GM19023 (cell line): ENCODE measurements around the gene SLC24A3.

Source experiments
- ATAC-seq: cut with Tn5 transposase; IDR thresholded peaks from one replicate; pipeline ENCODE4 v1.9.1; 2021; ENCODE audit warnings: mild to moderate bottlenecking, moderate library complexity; ENCODE audit not compliant: unreplicated experiment

SLC24A3 gene

GRCh38 chr20:19725814-19726525 lies 513.5 kb downstream of the SLC24A3 start:
- no peak for ATAC-seq

- no peak for ATAC-seq
Measured at GRCh38 chr20:19727251-19727847, 514.9 kb downstream of the SLC24A3 start.

GRCh38 chr20:19729672-19730071 lies 517.2 kb downstream of the SLC24A3 start:
- ATAC-seq: no peak

- ATAC-seq: no peak
Measured at GRCh38 chr20:19730706-19731105, 518.3 kb downstream of the SLC24A3 start.

GRCh38 chr20:19734811-19735210 lies 522.4 kb downstream of the SLC24A3 start:
- no peak for ATAC-seq

- ATAC-seq: no peak
Measured at GRCh38 chr20:19735446-19735845, 523.0 kb downstream of the SLC24A3 start.

- no peak for ATAC-seq
Measured at GRCh38 chr20:19737025-19737424, 524.6 kb downstream of the SLC24A3 start.

- ATAC-seq: no peak
Measured at GRCh38 chr20:19738951-19739350, 526.5 kb downstream of the SLC24A3 start.

- ATAC-seq: no peak
Measured at GRCh38 chr20:19739351-19739750, 526.9 kb downstream of the SLC24A3 start.

- no peak for ATAC-seq
Measured at GRCh38 chr20:19740512-19740911, 528.1 kb downstream of the SLC24A3 start.

- ATAC-seq: no peak
Measured at GRCh38 chr20:19741924-19742323, 529.5 kb downstream of the SLC24A3 start.

GRCh38 chr20:19742974-19743639 lies 530.7 kb downstream of the SLC24A3 start:
- no peak for ATAC-seq

GRCh38 chr20:19743640-19743995 lies 531.2 kb downstream of the SLC24A3 start:
- ATAC-seq: no peak

GRCh38 chr20:19745106-19745505 lies 532.7 kb downstream of the SLC24A3 start:
- ATAC-seq: no peak

GRCh38 chr20:19745584-19745983 lies 533.1 kb downstream of the SLC24A3 start:
- no peak for ATAC-seq

- ATAC-seq: no peak
Measured at GRCh38 chr20:19746396-19746795, 534.0 kb downstream of the SLC24A3 start.

- no peak for ATAC-seq
Measured at GRCh38 chr20:19747903-19748302, 535.5 kb downstream of the SLC24A3 start.

- no peak for ATAC-seq
Measured at GRCh38 chr20:19748681-19749080, 536.2 kb downstream of the SLC24A3 start.

- ATAC-seq: no peak
Measured at GRCh38 chr20:19749618-19750071, 537.2 kb downstream of the SLC24A3 start.

GRCh38 chr20:19750101-19750606 lies 537.7 kb downstream of the SLC24A3 start:
- no peak for ATAC-seq

- ATAC-seq: no peak
Measured at GRCh38 chr20:19750907-19751636, 538.6 kb downstream of the SLC24A3 start.
